DND-41 (cell line): Measurements from ENCODE around the gene RAB3GAP2.

ENCODE experiments used
- CTCF ChIP-seq: IDR thresholded peaks from 2 replicates; pipeline ENCODE4 v1.5.1; 2012; ENCODE audit warnings: borderline replicate concordance, low read length, moderate library complexity, mild to moderate bottlenecking; ENCODE audit not compliant: poor library complexity, severe bottlenecking; ENCODE audit errors: extremely low read depth
- EZH2 ChIP-seq: IDR thresholded peaks from 3 replicates; pipeline ENCODE4 v1.6.1; 2012; ENCODE audit warnings: borderline replicate concordance, low read depth, mild to moderate bottlenecking, moderate library complexity, low read length, inconsistent platforms; ENCODE audit not compliant: severe bottlenecking

GRCh38 chr1:220149742-220150141 is 122.5 kb downstream of the RAB3GAP2 start:
- TF ChIP-seq CTCF (no peak), EZH2 (no peak)
